ENCODE measurements around the gene ATP5F1D. TPM values are rescaled to one million over a fixed set of nuclear protein-coding genes. Genes with fewer than 3 reads are reported as not detected.

The ATP5F1D gene
- total and polyA plus RNA-seq, 2 of the 13 experiments (the other 11 are each of a cell fraction or from before 2014, with no cell fraction given), result 39.4 to 78.7 TPM

DNA sequence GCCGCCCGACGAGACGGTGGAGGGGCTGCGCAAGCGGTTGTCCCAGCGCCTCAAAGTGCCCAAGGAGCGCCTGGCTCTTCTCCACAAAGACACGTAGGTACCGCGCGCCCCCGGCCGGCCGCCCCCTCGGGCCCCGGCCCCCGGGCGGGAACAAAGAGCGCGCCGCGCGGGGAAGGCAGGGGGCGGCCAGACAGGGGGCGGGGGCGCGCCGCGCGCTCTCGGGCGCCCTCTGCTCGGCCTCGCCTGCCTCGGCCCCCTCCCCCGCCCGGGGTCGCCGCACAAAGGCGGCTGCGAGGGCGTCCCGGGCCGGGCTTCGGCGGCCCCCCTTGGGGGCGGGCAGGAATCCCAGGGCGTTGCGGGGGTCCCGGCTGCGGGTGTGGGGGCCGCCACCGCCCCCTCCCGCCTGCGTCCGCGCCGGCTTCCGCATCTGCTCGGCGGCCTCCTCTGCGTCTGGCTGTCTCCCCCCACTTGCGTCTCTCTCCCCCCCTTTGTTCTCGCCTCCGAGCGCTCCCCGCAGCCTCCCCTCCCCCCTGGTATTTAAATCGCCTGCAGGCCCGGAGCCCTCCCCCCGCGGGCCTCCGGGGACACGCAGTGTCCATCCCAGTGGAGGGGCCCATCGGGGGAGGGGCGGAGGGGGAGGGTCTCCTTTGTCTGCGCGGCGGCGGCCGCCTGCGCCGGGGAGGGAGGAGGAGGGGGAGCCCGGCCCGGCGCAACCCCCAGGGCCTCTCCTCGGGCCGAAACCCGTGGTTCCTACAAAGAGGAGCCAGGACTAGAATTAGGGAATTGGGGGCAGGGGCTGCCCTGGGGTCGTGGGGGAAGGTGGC, 9.1 kb downstream of the ATP5F1D start (continued):
- TF ChIP-seq, protein P1, sequence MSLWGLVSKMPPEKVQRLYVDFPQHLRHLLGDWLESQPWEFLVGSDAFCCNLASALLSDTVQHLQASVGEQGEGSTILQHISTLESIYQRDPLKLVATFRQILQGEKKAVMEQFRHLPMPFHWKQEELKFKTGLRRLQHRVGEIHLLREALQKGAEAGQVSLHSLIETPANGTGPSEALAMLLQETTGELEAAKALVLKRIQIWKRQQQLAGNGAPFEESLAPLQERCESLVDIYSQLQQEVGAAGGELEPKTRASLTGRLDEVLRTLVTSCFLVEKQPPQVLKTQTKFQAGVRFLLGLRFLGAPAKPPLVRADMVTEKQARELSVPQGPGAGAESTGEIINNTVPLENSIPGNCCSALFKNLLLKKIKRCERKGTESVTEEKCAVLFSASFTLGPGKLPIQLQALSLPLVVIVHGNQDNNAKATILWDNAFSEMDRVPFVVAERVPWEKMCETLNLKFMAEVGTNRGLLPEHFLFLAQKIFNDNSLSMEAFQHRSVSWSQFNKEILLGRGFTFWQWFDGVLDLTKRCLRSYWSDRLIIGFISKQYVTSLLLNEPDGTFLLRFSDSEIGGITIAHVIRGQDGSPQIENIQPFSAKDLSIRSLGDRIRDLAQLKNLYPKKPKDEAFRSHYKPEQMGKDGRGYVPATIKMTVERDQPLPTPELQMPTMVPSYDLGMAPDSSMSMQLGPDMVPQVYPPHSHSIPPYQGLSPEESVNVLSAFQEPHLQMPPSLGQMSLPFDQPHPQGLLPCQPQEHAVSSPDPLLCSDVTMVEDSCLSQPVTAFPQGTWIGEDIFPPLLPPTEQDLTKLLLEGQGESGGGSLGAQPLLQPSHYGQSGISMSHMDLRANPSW (CRISPR knock-in tag; IDR thresholded peaks at IDR 0.05; ENCODE audit: borderline replicate concordance), result no peak
- no peak for TF ChIP-seq ATF2 (CRISPR knock-in tag; IDR thresholded peaks at IDR 0.05)
- TF ChIP-seq, protein P2, sequence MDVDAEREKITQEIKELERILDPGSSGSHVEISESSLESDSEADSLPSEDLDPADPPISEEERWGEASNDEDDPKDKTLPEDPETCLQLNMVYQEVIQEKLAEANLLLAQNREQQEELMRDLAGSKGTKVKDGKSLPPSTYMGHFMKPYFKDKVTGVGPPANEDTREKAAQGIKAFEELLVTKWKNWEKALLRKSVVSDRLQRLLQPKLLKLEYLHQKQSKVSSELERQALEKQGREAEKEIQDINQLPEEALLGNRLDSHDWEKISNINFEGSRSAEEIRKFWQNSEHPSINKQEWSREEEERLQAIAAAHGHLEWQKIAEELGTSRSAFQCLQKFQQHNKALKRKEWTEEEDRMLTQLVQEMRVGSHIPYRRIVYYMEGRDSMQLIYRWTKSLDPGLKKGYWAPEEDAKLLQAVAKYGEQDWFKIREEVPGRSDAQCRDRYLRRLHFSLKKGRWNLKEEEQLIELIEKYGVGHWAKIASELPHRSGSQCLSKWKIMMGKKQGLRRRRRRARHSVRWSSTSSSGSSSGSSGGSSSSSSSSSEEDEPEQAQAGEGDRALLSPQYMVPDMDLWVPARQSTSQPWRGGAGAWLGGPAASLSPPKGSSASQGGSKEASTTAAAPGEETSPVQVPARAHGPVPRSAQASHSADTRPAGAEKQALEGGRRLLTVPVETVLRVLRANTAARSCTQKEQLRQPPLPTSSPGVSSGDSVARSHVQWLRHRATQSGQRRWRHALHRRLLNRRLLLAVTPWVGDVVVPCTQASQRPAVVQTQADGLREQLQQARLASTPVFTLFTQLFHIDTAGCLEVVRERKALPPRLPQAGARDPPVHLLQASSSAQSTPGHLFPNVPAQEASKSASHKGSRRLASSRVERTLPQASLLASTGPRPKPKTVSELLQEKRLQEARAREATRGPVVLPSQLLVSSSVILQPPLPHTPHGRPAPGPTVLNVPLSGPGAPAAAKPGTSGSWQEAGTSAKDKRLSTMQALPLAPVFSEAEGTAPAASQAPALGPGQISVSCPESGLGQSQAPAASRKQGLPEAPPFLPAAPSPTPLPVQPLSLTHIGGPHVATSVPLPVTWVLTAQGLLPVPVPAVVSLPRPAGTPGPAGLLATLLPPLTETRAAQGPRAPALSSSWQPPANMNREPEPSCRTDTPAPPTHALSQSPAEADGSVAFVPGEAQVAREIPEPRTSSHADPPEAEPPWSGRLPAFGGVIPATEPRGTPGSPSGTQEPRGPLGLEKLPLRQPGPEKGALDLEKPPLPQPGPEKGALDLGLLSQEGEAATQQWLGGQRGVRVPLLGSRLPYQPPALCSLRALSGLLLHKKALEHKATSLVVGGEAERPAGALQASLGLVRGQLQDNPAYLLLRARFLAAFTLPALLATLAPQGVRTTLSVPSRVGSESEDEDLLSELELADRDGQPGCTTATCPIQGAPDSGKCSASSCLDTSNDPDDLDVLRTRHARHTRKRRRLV (CRISPR knock-in tag; IDR thresholded peaks at IDR 0.05), result no peak
- peak; percentile 27; the same call in 1 of the 2 replicates for TF ChIP-seq THRA (CRISPR knock-in tag; IDR thresholded peaks at IDR 0.05; ENCODE audit: borderline replicate concordance)
- no peak for TF ChIP-seq SP2 (CRISPR knock-in tag; IDR thresholded peaks at IDR 0.05)
- no peak for TF ChIP-seq HMG20A (CRISPR knock-in tag; IDR thresholded peaks at IDR 0.05; ENCODE audit: borderline replicate concordance)
- TF ChIP-seq ZNF142 (CRISPR knock-in tag; IDR thresholded peaks at IDR 0.05), result no peak
- no peak for TF ChIP-seq MTF2 (CRISPR knock-in tag; IDR thresholded peaks at IDR 0.05; ENCODE audit: borderline replicate concordance)
- TF ChIP-seq SP1 (IDR thresholded peaks at IDR 0.05), result no peak
- TF ChIP-seq SP1 (CRISPR knock-in tag; IDR thresholded peaks at IDR 0.05), result no peak; the same call in 1 of the 2 replicates

All from HepG2 (cell line).